Lower lobe of right lung (tissue), 2 donors: Measurements from ENCODE around the gene SLC30A9. TPM values are rescaled to one million over a fixed set of nuclear protein-coding genes. Genes with fewer than 3 reads are reported as not detected.

Experiments
- ATAC-seq, 2 donors: fragments of 200-7000 bp; cut with Tn5 transposase; one replicate each; pipeline ENCODE4 v1.9.1; 2020 to 2022; ENCODE audit warnings: mild to moderate bottlenecking in 2 of 2, moderate library complexity in 2 of 2
- DNase-seq: peaks from one replicate; pipeline ENCODE4 v3.0.0-alpha.2; 2020
- H3K27ac ChIP-seq: fragments of 200-600 bp; one replicate; pipeline ENCODE4 v1.8.0; 2022
- H3K27me3 ChIP-seq: fragments of 200-600 bp; one replicate; pipeline ENCODE4 v1.8.0; 2022; ENCODE audit warnings: low read depth
- H3K36me3 ChIP-seq: fragments of 200-600 bp; one replicate; pipeline ENCODE4 v1.8.0; 2022; ENCODE audit warnings: mild to moderate bottlenecking
- H3K4me1 ChIP-seq: fragments of 200-600 bp; one replicate; pipeline ENCODE4 v1.8.0; 2022
- H3K4me3 ChIP-seq: fragments of 200-600 bp; one replicate; pipeline ENCODE4 v1.8.0; 2022; ENCODE audit warnings: mild to moderate bottlenecking
- H3K9me3 ChIP-seq: fragments of 200-600 bp; one replicate; pipeline ENCODE4 v1.8.0; 2022
- CTCF ChIP-seq: fragments of 200-600 bp; IDR thresholded peaks from one replicate; pipeline ENCODE4 v1.8.0; 2022; ENCODE audit warnings: antibody characterized with exemption, mild to moderate bottlenecking
- intact Hi-C: fragments of 100-400 bp; cut with DNase I; formaldehyde crosslinking; loops from one replicate; pipeline ENCODE4 v1.11.0; 2022
- total RNA-seq: library from RNA; stranded (reverse); fragmentation: NEBNext Ultra II Directional; extraction: Animal tissue kit (Norgen Biotek cat#: 25700); gene quantifications from one replicate; pipeline ENCODE4 v1.2.1, GENCODE V29; 2021
- donor health status: DM: no; HTN: yes; CAD: no; lungs with severe emphysema.

Gene SLC30A9
- total RNA-seq, 1 donor from 2014 or later: 37.7 TPM

DNA sequence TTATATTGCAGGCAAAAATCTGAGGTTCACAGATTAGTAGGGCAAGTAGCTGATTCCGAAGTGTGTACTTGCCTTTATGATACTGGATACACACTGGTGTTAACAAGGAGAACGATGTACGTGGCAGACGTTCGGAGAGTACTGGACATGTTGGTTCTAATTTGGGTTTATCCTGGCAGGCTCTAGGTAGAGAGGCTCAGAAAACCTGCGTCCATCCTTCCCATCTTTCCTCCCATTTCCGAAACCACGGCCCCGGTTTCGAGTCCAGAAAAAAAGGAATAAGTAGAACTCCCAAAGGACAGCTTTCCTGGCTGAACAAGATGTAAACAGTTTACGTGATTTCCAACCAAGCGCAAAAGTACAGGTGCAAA lies 351 bp upstream of the SLC30A9 start:
- peak overlapping the region; percentile 91 for H3K27ac ChIP-seq
- TF ChIP-seq CTCF: no peak
- ATAC-seq (peak; percentile 6 to 41), DNase-seq (no peak)
- intact Hi-C loops: no loop called here
- H3K4me3 ChIP-seq: peak overlapping the region; percentile 91
- no peaks in the 10 kb centered on the region for H3K27me3 ChIP-seq
- no peaks in the 10 kb centered on the region for H3K9me3 ChIP-seq
- H3K36me3 ChIP-seq: no peaks in the 10 kb centered on the region
- H3K4me1 ChIP-seq: peaks cover 24% of the 10 kb centered on the region

GRCh38 chr4:41991916-41992767 lies 1.8 kb downstream of the SLC30A9 start:
- TF ChIP-seq CTCF: no peak
- no peaks in the 10 kb centered on the region for H3K27me3 ChIP-seq
- peaks cover 24% of the 10 kb centered on the region for H3K4me1 ChIP-seq
- H3K9me3 ChIP-seq: no peaks in the 10 kb centered on the region
- ATAC-seq (no peak), DNase-seq (no peak)
- H3K27ac ChIP-seq: no peak overlapping the region
- H3K4me3 ChIP-seq: no peak overlapping the region
- intact Hi-C loops: no loop called here
- no peaks in the 10 kb centered on the region for H3K36me3 ChIP-seq

- H3K27me3 ChIP-seq: no peaks in the 10 kb centered on the region
- no peak overlapping the region for H3K4me3 ChIP-seq
- no peak for DNase-seq
- H3K4me1 ChIP-seq: peaks cover 24% of the 10 kb centered on the region
- H3K9me3 ChIP-seq: no peaks in the 10 kb centered on the region
- H3K36me3 ChIP-seq: no peaks in the 10 kb centered on the region
- intact Hi-C loops: no loop called here
- TF ChIP-seq CTCF: no peak
- no peak for ATAC-seq
- no peak overlapping the region for H3K27ac ChIP-seq
Observed at GRCh38 chr4:41992967-41993857, 2.9 kb downstream of the SLC30A9 start.

- TF ChIP-seq CTCF: no peak
- H3K4me3 ChIP-seq: no peak overlapping the region
- H3K9me3 ChIP-seq: no peaks in the 10 kb centered on the region
- ATAC-seq: no peak
- DNase-seq: no peak
- H3K36me3 ChIP-seq: no peaks in the 10 kb centered on the region
- intact Hi-C loops: no loop called here
- H3K27me3 ChIP-seq: no peaks in the 10 kb centered on the region
- no peak overlapping the region for H3K27ac ChIP-seq
- peaks cover 21% of the 10 kb centered on the region for H3K4me1 ChIP-seq
Observed at GRCh38 chr4:41994461-41994985, 4.2 kb downstream of the SLC30A9 start.

- TF ChIP-seq CTCF: no peak
- intact Hi-C loops: no loop called here
- peaks cover 4% of the 10 kb centered on the region for H3K4me1 ChIP-seq
- DNase-seq (no peak), ATAC-seq (no peak)
- H3K9me3 ChIP-seq: no peaks in the 10 kb centered on the region
- H3K4me3 ChIP-seq: no peak overlapping the region
- no peak overlapping the region for H3K27ac ChIP-seq
- no peaks in the 10 kb centered on the region for H3K27me3 ChIP-seq
- peaks cover 8% of the 10 kb centered on the region for H3K36me3 ChIP-seq
Observed at GRCh38 chr4:41998019-41998418, 7.7 kb downstream of the SLC30A9 start.
